Activated CD4-positive, alpha-beta T cell treated with anti-CD3 and anti-CD28 coated beads for 48 hours (primary cell): Measurements from ENCODE around the gene ADAMTS13.
A peak's percentile ranks its signal among the peaks of the same experiment; 100 is the strongest.
"Not testable (repeated sequence)": the region's sequence is repeated elsewhere in the genome, so short reads cannot be mapped to it uniquely, and the experiment has no call there.

ENCODE experiments used
- DNase-seq: peaks from one replicate; pipeline ENCODE4 v3.0.0-alpha.2; 2020

The ADAMTS13 gene

GRCh38 chr9:133421615-133422542 lies at the start of gene ADAMTS13:
TSS of gene ADAMTS13 (plus strand) at chr9:133422367. CDS start at chr9:133422444, 77 bp downstream.
- peak; percentile 66 for DNase-seq

DNA sequence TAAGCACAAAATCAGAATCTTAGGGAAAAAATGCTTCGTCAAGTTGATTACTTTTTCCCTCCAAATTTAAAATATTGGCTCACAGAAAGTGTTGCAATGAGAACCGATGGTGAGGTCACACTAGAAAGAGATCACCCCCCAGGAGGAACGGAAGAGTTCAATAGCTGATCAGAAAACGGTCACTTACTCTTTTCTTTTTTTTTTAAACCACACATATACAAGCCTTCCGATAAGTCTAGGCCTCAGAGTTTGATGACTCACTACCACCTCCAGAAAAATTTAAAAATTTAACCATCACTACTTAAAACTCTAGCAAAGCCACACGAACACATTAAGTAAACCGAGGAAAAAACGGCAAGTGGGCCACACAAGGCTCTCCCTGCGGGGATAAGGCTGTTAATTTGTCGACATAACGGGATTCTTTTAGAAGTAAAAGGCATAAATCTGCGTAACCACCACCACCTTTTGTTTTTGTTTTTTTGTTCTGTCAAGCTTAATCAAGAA lies 47.5 kb upstream of the ADAMTS13 start:
- DNase-seq = no peak

- DNase-seq = no peak
These were observed 46.9 kb upstream of the ADAMTS13 start for GRCh38 chr9:133375116-133375723.

DNA sequence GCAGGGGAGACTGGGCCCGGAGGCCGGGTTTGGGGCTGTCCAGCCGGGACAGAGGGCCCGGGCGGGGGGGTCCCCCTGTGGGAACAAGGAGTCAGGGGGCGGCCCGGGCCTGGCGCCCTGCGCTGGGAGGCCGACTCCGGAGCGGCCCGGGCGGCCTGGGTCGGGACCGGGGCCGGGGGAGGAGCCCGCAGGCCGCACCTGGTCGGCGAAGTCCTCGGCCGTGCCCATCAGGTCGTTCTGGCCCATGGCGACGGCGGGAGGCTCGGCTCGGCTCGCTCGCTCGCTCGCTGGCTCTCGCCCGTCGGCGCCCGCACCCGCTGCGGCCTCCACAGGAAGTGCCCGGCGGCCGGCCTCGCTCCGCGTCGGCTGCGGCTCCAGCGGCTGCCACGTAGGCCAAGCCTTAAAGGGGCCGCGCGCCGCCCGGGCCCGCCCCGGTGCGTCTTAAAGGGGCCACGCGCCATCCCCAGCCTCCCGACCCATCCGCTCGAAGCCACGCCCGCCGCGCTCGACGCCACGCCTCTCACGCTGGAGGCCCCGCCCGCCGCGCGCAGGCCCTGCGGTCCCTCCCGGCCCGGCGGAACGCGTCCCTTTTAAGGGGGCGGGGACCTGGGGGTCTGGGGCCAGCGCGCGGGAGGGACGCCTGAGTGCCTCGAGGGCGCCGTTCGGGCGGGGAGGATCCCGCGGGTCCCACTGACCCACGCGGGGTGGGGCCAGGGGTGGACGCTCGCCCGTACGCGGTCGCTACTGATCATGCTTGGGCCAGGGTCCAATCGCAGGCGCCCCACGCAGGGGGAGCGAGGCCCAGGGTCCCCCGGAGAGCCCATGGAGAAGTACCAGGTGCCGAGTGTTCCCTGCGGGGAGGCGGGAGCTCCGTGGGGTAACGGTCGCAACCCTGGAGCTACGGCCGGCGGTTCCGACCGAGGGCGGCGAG lies 46.2 kb upstream of the ADAMTS13 start, which contains the start of the genes STKLD1 and SURF4:
Gene STKLD1 (plus strand): TSS at position 643 of the 931 bp plus-strand sequence. CDS start 108 bp downstream, at position 751.
Gene SURF4 (minus strand): TSS at position 337 of the 931 bp plus-strand sequence. CDS start 91 bp downstream, at position 246.
- DNase-seq = peak; percentile 97

- DNase-seq = not testable (repeated sequence)
These were observed 44.9 kb upstream of the ADAMTS13 start for GRCh38 chr9:133377280-133377679.

GRCh38 chr9:133377721-133378216 lies 44.4 kb upstream of the ADAMTS13 start:
- DNase-seq = no peak

- no peak for DNase-seq
These were observed 43.7 kb upstream of the ADAMTS13 start for GRCh38 chr9:133378408-133378962.

DNA sequence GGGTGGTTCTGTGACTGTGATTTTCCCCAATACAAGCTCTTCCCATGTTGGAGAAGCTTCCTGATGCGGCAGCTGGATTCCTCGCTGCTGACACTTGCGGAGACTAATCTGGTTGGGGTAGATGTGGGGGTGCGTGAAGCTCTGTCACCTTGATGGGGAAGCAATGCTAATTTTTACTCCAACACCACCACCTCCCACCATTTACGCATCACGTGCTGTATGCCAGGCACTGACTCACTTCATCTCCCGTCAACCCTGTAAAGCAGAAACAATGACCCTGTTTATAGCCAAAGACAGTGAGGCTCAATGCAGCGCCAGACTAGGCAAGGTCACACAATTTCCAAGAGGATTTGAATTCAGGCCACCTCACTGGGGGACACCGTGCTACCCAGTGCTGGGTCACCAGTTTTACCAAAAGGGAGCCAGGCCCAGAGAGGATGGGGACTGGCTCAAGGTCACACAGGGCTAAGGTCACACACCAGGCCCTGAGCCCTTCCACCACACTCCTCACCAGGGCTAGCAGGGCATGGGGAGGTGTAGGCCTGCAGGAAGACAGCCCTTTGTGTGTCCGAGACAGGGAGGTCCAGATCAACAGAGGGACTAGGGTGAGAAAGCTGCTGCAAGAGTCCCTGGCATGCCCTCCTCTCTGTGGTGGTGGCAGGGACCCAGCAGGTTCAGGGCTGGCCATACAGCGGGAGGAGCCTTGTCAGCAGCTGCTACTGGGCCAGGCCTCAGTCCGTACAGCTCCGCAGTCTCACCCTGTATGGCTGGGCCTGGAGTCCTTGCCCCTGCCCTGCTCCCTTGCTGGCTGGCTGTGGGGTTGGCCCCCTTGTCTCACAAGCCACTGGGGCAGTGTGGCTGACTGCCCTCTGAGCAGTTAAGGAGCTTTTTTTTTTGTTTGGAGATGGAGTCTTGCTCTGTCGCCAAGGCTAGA lies 42.7 kb upstream of the ADAMTS13 start:
- no peak for DNase-seq

GRCh38 chr9:133380734-133381133 lies 41.4 kb upstream of the ADAMTS13 start:
- DNase-seq = no peak

DNA sequence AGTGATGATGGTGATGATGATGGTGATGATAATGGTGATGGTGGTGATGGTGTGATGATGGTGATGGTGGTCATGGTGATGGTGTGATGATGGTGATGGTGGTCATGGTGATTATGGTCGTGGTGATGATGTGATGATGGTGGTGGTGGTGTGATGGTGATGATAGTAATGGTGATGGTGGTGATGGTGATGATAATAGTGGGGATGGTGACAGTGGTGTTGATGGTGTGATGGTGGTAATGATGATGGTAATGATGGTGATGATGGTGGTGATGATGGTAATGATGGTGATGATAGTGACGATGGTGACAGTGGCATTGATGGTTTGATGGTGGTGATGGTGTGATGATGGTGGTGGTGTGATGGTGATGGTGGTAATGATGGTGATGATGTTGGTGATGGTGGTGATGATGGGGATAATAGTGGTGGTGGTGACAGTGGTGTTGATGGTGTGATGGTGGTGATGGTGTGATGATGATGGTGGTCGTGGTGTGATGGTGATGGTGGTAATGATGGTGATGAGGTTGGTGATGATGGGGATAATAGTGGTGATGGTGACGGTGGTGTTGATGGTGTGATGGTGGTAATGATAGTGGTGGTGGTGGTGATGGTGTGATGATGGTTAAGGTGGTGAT lies 39.5 kb upstream of the ADAMTS13 start:
- no peak for DNase-seq

DNA sequence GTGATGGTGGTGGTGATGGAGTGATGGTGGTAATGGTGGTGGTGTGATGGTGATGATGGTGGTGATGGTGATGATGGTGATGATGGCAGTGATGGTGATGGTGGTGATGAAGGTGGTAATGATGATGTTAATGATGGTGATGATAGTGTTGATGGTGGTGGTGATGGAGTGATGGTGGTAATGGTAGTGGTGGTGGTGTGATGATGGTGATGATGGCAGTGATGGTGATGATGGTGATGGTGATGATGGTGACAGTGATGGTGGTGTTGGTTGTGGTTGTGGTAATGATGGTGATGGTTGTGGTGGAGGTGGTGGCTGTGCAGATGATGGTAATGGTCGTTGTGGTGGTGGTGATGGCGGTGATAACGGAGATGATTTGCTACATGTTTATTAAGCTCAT lies 38.7 kb upstream of the ADAMTS13 start:
- DNase-seq = no peak

GRCh38 chr9:133384736-133385321 lies 37.3 kb upstream of the ADAMTS13 start:
- DNase-seq = no peak

DNA sequence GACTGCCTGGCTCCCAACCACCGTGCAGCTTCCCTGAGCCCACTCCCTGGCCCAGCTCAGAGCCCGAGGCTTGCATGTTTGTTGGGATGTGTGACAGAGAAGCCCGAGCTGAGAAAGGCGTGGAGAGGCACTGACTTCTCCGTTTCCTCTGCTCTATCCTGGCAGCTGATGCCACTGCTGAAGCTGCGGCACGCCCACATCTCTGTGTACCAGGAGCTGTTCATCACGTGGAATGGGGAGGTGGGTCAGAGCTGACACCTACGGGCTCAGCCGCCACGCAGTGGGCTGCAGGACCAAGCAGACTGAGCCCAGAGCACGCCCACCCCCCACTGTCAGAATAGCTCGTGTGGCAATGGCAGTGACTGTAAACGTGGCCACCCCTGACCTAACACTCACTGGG lies 36.7 kb upstream of the ADAMTS13 start:
- DNase-seq = no peak

- DNase-seq = no peak
These were observed 35.8 kb upstream of the ADAMTS13 start for GRCh38 chr9:133386338-133386737.

DNA sequence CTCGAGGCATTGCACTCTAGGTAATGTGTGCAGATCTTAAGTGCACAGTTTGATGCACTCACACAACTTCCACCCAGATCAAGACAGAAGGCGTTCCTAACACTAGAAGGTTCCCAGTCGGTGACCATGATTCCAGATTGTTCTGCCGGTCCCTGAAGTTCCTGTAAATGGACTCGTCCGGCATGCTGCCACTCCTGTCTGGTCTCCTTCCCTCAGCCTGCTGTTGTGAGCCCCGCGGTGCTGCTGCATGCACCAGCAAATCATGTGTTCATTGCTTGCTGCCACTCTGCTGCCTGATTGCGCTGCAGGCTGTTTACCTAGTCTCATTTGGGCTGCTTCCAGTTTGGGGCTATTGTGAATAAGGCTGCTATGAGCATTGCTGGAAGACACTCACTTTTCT lies 34.5 kb upstream of the ADAMTS13 start:
- DNase-seq = no peak

DNA sequence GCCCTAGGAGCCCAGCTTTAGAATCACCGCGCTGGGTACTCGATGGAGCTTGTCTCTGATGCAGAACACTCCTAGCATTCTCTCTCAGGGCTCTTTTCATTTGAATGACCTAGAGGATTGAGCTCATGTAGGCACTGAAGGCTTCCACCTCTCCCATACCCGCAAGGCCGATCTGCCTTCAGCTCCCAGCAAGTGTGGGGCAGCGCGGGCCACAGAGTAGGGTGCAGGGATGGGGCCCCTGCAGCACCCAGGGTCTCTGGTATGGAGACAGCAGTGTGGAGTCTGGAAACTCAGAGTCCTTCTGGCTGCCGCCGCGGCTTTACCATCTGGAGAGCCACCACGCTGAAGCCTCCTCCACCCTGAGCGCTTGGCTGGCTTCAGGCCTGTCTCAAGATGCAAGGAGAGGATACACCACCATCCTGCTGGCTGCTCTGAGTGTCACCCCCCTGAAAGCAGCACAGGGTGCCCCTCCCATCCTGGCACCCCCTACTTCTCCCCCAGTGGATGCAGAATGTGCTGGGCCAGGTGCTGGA lies 33.1 kb upstream of the ADAMTS13 start:
- no peak for DNase-seq

- DNase-seq = no peak
These were observed 32.6 kb upstream of the ADAMTS13 start for GRCh38 chr9:133389562-133389961.

DNA sequence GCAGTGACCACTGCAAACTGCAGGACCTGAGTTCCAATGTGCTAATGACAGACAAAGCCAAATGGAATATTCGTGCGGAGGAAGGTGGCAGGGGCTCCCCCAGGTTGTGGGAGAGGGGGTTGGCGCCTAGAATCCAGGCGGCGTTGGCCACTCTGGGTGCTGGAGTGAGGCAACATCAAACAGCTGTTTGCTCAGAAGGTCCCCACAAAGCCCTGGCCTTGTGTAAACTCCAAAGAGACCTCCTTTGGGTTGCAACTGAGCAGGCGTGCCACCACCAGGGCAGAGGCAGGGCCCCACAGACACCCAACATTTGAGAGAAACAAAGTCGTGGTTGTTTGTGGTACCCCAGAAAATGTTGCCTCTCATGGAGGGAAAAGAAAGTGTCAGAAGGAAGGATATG lies 31.5 kb upstream of the ADAMTS13 start:
- no peak for DNase-seq

- not testable (repeated sequence) for DNase-seq
These were observed 30.7 kb upstream of the ADAMTS13 start for GRCh38 chr9:133391449-133391848.

DNA sequence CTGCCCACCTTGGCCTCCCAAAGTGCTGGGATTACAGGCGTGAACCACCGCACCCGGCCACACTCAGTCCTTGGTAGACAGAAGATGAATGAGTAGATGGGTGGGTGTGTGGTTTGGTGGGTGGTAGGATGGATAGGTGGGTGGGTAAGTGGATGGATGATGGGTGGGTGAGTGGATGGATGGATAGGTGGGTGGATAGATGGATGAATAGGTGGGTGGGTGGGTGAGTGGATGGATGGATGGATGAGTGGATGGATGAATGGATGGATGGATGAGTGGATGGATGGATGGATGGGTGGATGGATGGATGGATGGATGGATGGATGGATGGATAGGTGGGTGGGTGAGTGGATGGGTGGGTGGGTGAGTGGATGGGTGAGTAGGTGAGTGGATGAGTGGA lies 29.9 kb upstream of the ADAMTS13 start:
- not testable (repeated sequence) for DNase-seq
